SH-SY5Y (cell line): ENCODE results near the gene LMO7.

Experiments
- GATA2 ChIP-seq: IDR thresholded peaks from 2 replicates; pipeline ENCODE4 v1.6.1; 2011; ENCODE audit warnings: mild to moderate bottlenecking, low read depth, low read length
- GATA3 ChIP-seq: IDR thresholded peaks from 2 replicates; pipeline ENCODE4 v1.6.1; 2011; ENCODE audit warnings: low read depth, mild to moderate bottlenecking, low read length, moderate library complexity

GRCh38 chr13:75693227-75693626 is 57.1 kb downstream of the LMO7 start:
- TF ChIP-seq GATA2: peak; percentile 85
- TF ChIP-seq GATA3: peak; percentile 57; the same call in 1 of the 2 replicates
